ENCODE data around the gene IRGC. TPM values are rescaled to one million over a fixed set of nuclear protein-coding genes. Genes with fewer than 3 reads are reported as not detected.
A peak's percentile ranks its signal among the peaks of the same experiment; 100 is the strongest.

Gene IRGC
- total and polyA plus RNA-seq, 7 donors = not detected

DNA sequence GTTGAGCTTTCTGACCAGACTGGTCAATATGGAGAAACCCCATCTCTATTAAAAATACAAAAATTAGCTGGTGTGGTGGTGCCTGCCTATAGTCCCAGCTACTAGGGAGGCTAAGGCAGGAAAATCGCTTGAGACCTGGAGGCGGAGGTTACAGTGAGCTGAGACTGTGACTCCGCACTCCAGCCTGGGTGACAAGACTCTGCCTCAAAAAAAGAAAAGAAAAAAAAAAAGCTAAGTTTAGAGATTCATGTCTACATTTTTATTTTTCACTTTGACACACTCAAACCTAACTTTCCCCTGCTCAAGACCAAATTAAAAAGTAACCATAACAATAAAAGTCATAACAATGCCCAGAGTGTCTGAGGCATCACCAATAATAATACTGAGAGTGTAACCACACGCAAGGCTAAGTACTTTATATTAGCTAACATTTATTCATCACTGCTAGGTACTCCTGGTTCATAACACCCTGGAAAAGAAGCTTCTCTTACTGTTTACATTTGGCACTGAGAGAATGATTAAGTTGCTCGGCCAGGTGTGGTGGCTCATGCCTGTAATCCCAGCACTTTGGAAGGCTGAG is 5.7 kb downstream of the IRGC start:
- no peak overlapping the region for H3K27ac ChIP-seq
- TF ChIP-seq, protein P1, sequence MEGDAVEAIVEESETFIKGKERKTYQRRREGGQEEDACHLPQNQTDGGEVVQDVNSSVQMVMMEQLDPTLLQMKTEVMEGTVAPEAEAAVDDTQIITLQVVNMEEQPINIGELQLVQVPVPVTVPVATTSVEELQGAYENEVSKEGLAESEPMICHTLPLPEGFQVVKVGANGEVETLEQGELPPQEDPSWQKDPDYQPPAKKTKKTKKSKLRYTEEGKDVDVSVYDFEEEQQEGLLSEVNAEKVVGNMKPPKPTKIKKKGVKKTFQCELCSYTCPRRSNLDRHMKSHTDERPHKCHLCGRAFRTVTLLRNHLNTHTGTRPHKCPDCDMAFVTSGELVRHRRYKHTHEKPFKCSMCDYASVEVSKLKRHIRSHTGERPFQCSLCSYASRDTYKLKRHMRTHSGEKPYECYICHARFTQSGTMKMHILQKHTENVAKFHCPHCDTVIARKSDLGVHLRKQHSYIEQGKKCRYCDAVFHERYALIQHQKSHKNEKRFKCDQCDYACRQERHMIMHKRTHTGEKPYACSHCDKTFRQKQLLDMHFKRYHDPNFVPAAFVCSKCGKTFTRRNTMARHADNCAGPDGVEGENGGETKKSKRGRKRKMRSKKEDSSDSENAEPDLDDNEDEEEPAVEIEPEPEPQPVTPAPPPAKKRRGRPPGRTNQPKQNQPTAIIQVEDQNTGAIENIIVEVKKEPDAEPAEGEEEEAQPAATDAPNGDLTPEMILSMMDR (IDR thresholded peaks at IDR 0.05) = no peak
- intact Hi-C loops (cut with DNase I) = loop anchor here in 1 of 2 donors (5.0 kb wide), 1 partner anchor 34 kb away; no protein-coding TSS in a partner anchor
- DNase-seq (no peak), ATAC-seq (no peak)
- no peaks in the 10 kb centered on the region for H3K36me3 ChIP-seq (ENCODE audit: insufficient read depth in 1 of 2, low read depth in 1 of 2)
- H3K4me3 ChIP-seq = no peak overlapping the region
- H3K9me3 ChIP-seq = no peaks in the 10 kb centered on the region
- 84 to 90% (median 86%) methylated on average over 5 of the region's 5 CpGs for WGBS, 3 donors
- no peaks in the 10 kb centered on the region for H3K27me3 ChIP-seq (ENCODE audit: insufficient read depth in 3 of 3, low read length in 2 of 3)
- H3K4me1 ChIP-seq = no peaks in the 10 kb centered on the region

DNA sequence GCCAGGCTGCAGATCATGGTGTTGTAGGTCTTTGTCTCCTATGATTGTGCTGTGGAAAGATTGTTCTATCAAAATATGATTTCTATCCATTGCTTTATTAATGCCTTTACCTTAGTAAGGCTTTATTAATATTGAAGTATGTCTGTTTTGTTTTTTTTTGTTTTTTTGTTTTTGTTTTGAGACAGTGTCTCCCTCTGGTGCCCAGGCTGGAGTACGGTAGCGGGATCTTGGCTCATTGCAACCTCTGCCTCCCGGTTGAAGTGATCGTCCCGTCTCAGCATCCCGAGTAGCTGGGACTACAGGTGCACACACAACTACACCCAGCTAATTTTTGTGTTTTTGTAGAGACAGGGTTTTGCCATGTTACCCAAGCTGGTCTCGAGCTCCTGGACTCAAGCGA is 7.7 kb downstream of the IRGC start:
- Histone ChIP-seq H3K27me3 (ENCODE audit: insufficient read depth in 3 of 3, low read length in 2 of 3) (no peaks in the 10 kb centered on the region), H3K36me3 (ENCODE audit: insufficient read depth in 1 of 2, low read depth in 1 of 2) (peaks cover 0 to 6% of the 10 kb centered on the region in 2 donors), H3K4me3 (no peak overlapping the region), H3K9me3 (no peaks in the 10 kb centered on the region), H3K4me1 (no peaks in the 10 kb centered on the region), H3K27ac (no peak overlapping the region)
- DNase-seq = no peak
- TF ChIP-seq, protein P1 (IDR thresholded peaks at IDR 0.05) = peak; percentile 4
- intact Hi-C loops (cut with DNase I) = loop anchor here in 1 of 2 donors (5.0 kb wide), 1 partner anchor 36 kb away; no protein-coding TSS in a partner anchor
- 57 to 71% (median 61%) methylated on average over 8 of the region's 8 CpGs for WGBS, 3 donors
- ATAC-seq = no peak

DNA sequence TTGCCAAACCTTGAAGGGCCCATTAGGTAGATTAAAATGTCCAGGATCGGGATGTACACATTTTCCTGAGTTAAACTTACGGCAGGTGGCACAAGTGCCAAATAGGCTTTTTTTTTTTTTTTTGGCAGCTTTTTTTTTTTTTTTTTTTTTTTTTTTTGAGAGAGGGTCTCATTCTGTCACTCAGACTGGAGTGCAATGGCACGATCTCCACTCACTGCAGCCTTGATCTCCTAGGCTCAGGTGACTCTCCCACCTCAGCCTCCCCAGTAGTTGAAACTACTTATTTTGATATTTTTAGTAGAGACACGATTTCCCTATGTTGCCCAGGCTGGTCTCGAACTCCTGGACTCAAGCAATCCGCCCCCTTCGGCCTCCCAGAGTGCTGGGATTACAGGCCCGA is 9.0 kb downstream of the IRGC start:
- no peaks in the 10 kb centered on the region for H3K4me1 ChIP-seq
- TF ChIP-seq, protein P1 (IDR thresholded peaks at IDR 0.05) = no peak
- no peak overlapping the region for H3K4me3 ChIP-seq
- DNase-seq (no peak), ATAC-seq (no peak)
- H3K9me3 ChIP-seq = no peaks in the 10 kb centered on the region
- intact Hi-C loops (cut with DNase I) = loop anchor here in 1 of 2 donors (5.0 kb wide), 1 partner anchor 38 kb away; no protein-coding TSS in a partner anchor
- H3K27ac ChIP-seq = no peak overlapping the region
- peaks cover 0 to 18% of the 10 kb centered on the region in 2 donors for H3K36me3 ChIP-seq (ENCODE audit: insufficient read depth in 1 of 2, low read depth in 1 of 2)
- H3K27me3 ChIP-seq (ENCODE audit: insufficient read depth in 3 of 3, low read length in 2 of 3) = no peaks in the 10 kb centered on the region
- WGBS, 3 donors = 65 to 72% (median 71%) methylated on average over 8 of the region's 8 CpGs

DNA sequence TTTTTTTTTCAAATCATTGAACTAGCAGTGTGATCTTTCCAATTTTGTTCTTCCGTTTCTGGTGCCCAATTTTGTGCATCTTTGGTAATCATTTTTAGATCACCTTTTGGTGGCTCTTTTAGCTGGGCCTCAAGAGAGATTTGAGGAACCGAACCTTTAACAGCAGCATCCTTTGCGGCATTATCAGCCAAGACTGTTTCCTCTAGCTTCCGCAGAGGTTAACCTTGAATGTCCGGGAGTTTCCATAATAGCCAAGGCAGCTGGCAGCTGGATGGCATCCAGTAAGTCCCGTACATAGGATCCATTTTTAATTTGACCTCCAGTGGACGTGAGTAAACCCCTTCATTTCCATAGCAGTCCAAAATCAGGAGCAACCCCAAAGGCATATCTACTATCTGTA is 9.6 kb downstream of the IRGC start:
- no peak overlapping the region for H3K4me3 ChIP-seq
- ATAC-seq = no peak
- H3K27ac ChIP-seq = no peak overlapping the region
- no peaks in the 10 kb centered on the region for H3K4me1 ChIP-seq
- WGBS, 3 donors = 13 to 14% (median 13%) methylated on average over 7 of the region's 7 CpGs
- TF ChIP-seq, protein P1 (IDR thresholded peaks at IDR 0.05) = no peak
- H3K36me3 ChIP-seq (ENCODE audit: insufficient read depth in 1 of 2, low read depth in 1 of 2) = peaks cover 0 to 24% of the 10 kb centered on the region in 2 donors
- intact Hi-C loops (cut with DNase I) = no loop called here
- H3K9me3 ChIP-seq = no peaks in the 10 kb centered on the region
- no peaks in the 10 kb centered on the region for H3K27me3 ChIP-seq (ENCODE audit: insufficient read depth in 3 of 3, low read length in 2 of 3)
- no peak for DNase-seq
